Measurements from ENCODE around the gene TBX6.
"Not testable (repeated sequence)": the region's sequence is repeated elsewhere in the genome, so short reads cannot be mapped to it uniquely, and the experiment has no call there.

The TBX6 gene

GRCh38 chr16:30065102-30065942 lies 26.4 kb downstream of the TBX6 start, which contains the start of gene ALDOA:
Gene ALDOA, plus strand, starts transcription at chr16:30065760. Its CDS starts 1,138 bp downstream, at chr16:30066898.
- DNase-seq, result peak; percentile 99

GRCh38 chr16:30064729-30065101 lies 27.0 kb downstream of the TBX6 start:
- no peak for DNase-seq

- peak; percentile 74 for DNase-seq
Measured at GRCh38 chr16:30063893-30064728, 27.6 kb downstream of the TBX6 start.

GRCh38 chr16:30063278-30063892 lies 28.3 kb downstream of the TBX6 start:
- no peak for DNase-seq

- DNase-seq, result no peak
Measured at GRCh38 chr16:30060836-30061554, 30.7 kb downstream of the TBX6 start.

GRCh38 chr16:30060346-30060745 lies 31.4 kb downstream of the TBX6 start:
- no peak for DNase-seq

GRCh38 chr16:30054959-30055553 lies 36.7 kb downstream of the TBX6 start:
- DNase-seq, result peak; percentile 18

- DNase-seq, result no peak
Measured at GRCh38 chr16:30054451-30054850, 37.3 kb downstream of the TBX6 start.

- DNase-seq, result no peak
Measured at GRCh38 chr16:30053376-30054015, 38.2 kb downstream of the TBX6 start.

- DNase-seq, result peak; percentile 96
Measured at GRCh38 chr16:30052671-30053372, 38.9 kb downstream of the TBX6 start.

- no peak for DNase-seq
Measured at GRCh38 chr16:30051518-30051917, 40.2 kb downstream of the TBX6 start.

GRCh38 chr16:30049871-30050270 lies 41.9 kb downstream of the TBX6 start:
- DNase-seq, result no peak

GRCh38 chr16:30046588-30046987 lies 45.1 kb downstream of the TBX6 start:
- DNase-seq, result no peak

- no peak for DNase-seq
Measured at GRCh38 chr16:30046178-30046577, 45.5 kb downstream of the TBX6 start.

GRCh38 chr16:30041841-30042240 lies 49.9 kb downstream of the TBX6 start:
- DNase-seq, result peak; percentile 10

- DNase-seq, result not testable (repeated sequence)
Measured at GRCh38 chr16:30040690-30041089, 51.0 kb downstream of the TBX6 start.

GRCh38 chr16:30040221-30040620 lies 51.5 kb downstream of the TBX6 start:
- DNase-seq, result no peak

Data from NCI-H345 (cell line).